BLaER1 (cell line): ENCODE data around the gene RAB3B.
"Not testable (repeated sequence)": the region's sequence is repeated elsewhere in the genome, so short reads cannot be mapped to it uniquely, and the experiment has no call there.

Experiments
- H3K27ac ChIP-seq: shearing (Covaris generic); formaldehyde crosslinking; 2 replicates; pipeline ENCODE4 v1.8.1; 2022
- H3K27me3 ChIP-seq: shearing (Covaris generic); formaldehyde crosslinking; 2 replicates; pipeline ENCODE4 v1.8.1; 2022
- H3K36me3 ChIP-seq: shearing (Covaris generic); formaldehyde crosslinking; 2 replicates; pipeline ENCODE4 v1.8.1; 2022
- H3K4me1 ChIP-seq: shearing (Covaris generic); formaldehyde crosslinking; 2 replicates; pipeline ENCODE4 v1.8.1; 2022
- H3K4me2 ChIP-seq: shearing (Covaris generic); formaldehyde crosslinking; 2 replicates; pipeline ENCODE4 v1.8.1; 2022
- H3K4me3 ChIP-seq: shearing (Covaris generic); formaldehyde crosslinking; 2 replicates; pipeline ENCODE4 v1.8.1; 2022
- H3K9ac ChIP-seq: shearing (Covaris generic); formaldehyde crosslinking; 2 replicates; pipeline ENCODE4 v1.8.1; 2022
- H3K9me3 ChIP-seq: shearing (Covaris generic); formaldehyde crosslinking; 2 replicates; pipeline ENCODE4 v1.8.1; 2022
- H4K20me1 ChIP-seq: shearing (Covaris generic); formaldehyde crosslinking; 2 replicates; pipeline ENCODE4 v1.8.1; 2022
- Cebpa-rat ChIP-seq: shearing (Covaris generic); IDR thresholded peaks from 2 replicates; pipeline ENCODE4 v1.8.1; 2022

The RAB3B gene

DNA sequence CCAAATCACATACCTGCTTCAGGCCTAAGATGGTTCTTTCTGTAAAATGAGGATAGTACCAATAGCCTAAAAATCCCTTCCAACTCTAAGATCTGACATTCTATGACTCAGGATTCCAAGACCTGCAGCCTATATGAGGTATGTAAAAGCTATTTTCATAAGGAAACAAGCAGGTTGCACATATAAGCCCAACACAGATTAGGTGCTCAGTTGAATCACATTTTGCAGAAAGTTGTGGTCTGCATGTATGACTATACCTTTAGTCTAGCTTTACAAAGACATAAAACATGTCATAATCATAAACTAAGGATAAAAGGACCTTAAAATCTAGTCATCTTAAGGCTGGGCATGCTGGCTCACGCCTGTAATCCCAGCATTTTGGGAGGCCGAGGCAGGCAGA, 35.8 kb upstream of the RAB3B start:
- Histone ChIP-seq H4K20me1 (peaks cover 27% of the 10 kb centered on the region), H3K27ac (no peak overlapping the region), H3K27me3 (no peaks in the 10 kb centered on the region), H3K36me3 (peaks cover 82% of the 10 kb centered on the region), H3K9ac (no peak overlapping the region), H3K4me1 (peaks cover 24% of the 10 kb centered on the region), H3K4me2 (no peak overlapping the region), H3K4me3 (no peak overlapping the region), H3K9me3 (no peaks in the 10 kb centered on the region)
- no peak for TF ChIP-seq Cebpa-rat

DNA sequence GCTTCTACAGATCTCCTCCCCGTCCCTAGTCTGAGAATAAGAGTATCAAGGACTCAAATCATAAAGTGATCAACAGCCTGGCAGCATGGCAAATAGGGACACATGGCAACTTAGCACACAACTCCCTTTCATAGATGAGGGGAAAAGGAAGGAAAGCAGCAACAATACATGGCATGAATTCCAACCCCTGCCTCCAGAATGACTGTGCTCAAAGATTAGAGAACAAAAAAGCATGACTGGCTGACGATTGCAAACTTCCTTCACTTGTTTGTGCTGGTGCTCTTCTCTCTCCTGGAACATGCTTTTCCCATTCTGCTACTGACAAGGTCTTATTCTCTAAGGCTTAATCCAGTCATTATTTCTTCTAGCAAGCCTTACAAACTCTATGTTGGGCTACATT, 31.6 kb upstream of the RAB3B start:
- no peak for TF ChIP-seq Cebpa-rat
- Histone ChIP-seq H3K4me3 (no peak overlapping the region), H3K27me3 (no peaks in the 10 kb centered on the region), H3K4me1 (peaks cover 14% of the 10 kb centered on the region), H3K9me3 (no peaks in the 10 kb centered on the region), H3K9ac (no peak overlapping the region), H3K4me2 (no peak overlapping the region), H3K27ac (no peak overlapping the region), H3K36me3 (peaks cover 78% of the 10 kb centered on the region), H4K20me1 (no peaks in the 10 kb centered on the region)

DNA sequence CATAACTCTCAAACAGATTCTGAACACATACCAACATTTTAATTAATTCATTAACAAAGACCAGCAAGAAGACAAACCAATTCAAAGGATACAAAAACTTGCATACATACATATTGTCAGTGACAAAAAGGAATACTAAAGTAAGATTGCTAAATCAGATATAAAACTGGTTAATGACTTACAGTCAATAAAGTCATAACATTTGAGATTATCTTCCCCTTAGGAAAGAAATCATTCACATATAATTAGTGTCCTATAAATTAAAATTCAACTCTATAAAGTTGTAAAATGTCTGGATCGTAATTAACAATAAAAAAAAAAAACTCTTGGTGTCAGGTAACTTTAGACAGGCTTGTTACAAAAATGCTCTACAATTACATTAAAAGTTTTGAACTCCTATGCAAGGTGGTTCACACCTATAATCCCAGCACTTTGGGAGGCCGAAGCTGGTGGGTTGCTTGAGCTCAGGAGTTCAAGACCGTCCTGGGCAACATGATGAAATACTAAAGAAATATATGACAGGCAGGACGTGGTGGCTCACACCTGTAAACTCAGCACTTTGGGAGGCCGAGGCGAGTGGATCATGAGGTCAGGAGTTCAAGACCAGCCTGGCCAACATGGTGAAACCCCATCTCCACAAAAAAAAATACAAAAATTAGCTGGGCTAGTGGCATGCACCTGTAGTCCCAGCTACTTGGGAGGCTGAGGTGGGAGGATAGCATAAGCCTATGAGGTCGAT, 17.7 kb upstream of the RAB3B start:
- no peaks in the 10 kb centered on the region for H3K9me3 ChIP-seq
- no peaks in the 10 kb centered on the region for H3K4me1 ChIP-seq
- H3K27ac ChIP-seq = no peak overlapping the region
- H3K9ac ChIP-seq = no peak overlapping the region
- no peak overlapping the region for H3K4me3 ChIP-seq
- no peak overlapping the region for H3K4me2 ChIP-seq
- H4K20me1 ChIP-seq = no peaks in the 10 kb centered on the region
- TF ChIP-seq Cebpa-rat = no peak
- no peaks in the 10 kb centered on the region for H3K36me3 ChIP-seq
- no peaks in the 10 kb centered on the region for H3K27me3 ChIP-seq

DNA sequence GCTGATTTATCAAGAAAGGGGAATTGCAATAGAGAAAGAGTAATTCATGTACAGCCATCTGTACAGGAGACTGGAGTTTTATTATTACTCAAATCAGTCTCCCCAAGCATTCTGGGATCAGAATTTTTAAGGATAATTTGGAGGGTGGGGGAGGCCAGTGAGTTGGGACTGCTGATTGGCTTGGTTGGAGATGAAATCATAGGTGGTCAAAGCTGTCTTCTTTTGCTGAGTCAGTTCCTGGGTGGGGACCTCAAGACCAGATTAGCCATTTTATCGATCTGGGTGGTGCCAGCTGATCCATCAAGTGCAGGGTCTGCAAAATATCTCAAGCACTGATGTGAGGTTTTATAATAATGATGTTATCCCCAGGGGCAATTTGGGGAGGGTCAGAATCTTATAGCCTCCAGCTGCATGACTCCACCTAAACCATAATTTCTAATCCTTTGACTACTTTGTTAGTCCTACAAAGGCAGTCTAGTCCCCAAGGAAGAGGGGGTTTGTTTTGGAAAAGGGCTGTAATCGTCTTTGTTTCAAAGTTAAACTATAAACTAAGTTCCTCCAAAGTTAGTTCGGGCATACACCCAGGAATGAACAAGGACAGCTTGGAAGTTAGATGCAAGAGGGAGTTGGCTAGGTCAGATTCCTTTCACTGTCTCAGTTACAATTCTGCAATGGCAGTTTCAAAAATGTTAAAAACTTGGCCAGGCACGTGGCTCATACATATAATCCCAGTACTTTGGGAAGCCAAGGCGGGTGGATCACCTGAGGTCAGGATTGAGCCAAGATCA, 16.9 kb upstream of the RAB3B start:
- H3K9ac ChIP-seq = no peak overlapping the region
- no peak overlapping the region for H3K27ac ChIP-seq
- H3K36me3 ChIP-seq = no peaks in the 10 kb centered on the region
- no peaks in the 10 kb centered on the region for H3K27me3 ChIP-seq
- H3K4me1 ChIP-seq = no peaks in the 10 kb centered on the region
- TF ChIP-seq Cebpa-rat = no peak
- H3K4me3 ChIP-seq = no peak overlapping the region
- no peak overlapping the region for H3K4me2 ChIP-seq
- H3K9me3 ChIP-seq = no peaks in the 10 kb centered on the region
- H4K20me1 ChIP-seq = no peaks in the 10 kb centered on the region

DNA sequence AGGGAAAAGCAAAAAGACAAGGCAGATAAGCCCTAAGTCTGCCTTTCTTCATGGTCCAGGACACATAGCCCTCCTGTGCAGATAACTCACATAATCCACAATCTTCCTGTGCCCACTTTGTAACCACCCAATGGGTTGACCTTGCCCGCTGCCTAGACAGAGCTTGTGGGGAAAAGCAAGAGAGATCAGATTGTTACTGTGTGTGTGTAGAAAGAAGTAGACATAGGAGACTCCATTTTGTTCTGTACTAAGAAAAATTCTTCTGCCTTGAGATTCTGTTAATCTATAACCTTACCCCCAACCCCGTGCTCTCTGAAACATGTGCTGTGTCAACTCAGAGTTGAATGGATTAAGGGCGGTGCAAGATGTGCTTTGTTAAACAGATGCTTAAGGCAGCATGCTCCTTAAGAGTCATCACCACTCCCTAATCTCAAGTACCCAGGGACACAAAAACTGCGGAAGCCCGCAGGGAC, 15.6 kb upstream of the RAB3B start:
- H3K4me3 ChIP-seq, H3K9ac ChIP-seq, H3K27me3 ChIP-seq: not testable (repeated sequence)

DNA sequence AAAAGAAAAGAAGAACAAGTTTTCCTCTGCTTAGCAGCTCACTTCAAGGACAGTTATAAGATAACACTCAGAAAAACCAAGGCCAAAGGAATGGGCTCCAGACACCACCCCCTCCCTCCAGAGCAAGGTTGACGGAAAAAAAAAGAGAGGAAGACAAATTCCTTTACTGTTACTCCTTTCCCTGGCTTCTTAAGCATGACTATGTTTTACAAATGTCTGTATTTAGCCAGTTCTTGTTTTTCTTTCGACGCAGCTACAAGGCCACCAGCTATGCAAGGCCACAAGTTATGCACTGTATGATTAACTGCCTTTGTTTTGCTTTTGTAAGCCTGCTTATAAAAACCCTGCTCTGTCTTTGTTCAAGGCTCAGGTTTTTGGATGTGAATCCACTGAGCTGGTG, 15.0 kb upstream of the RAB3B start:
- not testable (repeated sequence) for H3K4me2 ChIP-seq, H3K27me3 ChIP-seq, H3K9ac ChIP-seq, H4K20me1 ChIP-seq, H3K27ac ChIP-seq, H3K36me3 ChIP-seq, H3K4me3 ChIP-seq, H3K4me1 ChIP-seq, H3K9me3 ChIP-seq

More for the DNA sequence above, 15.6 kb upstream of the RAB3B start:
- not testable (repeated sequence) for H4K20me1 ChIP-seq, H3K4me2 ChIP-seq, H3K9me3 ChIP-seq, H3K27ac ChIP-seq, H3K4me1 ChIP-seq, H3K36me3 ChIP-seq

DNA sequence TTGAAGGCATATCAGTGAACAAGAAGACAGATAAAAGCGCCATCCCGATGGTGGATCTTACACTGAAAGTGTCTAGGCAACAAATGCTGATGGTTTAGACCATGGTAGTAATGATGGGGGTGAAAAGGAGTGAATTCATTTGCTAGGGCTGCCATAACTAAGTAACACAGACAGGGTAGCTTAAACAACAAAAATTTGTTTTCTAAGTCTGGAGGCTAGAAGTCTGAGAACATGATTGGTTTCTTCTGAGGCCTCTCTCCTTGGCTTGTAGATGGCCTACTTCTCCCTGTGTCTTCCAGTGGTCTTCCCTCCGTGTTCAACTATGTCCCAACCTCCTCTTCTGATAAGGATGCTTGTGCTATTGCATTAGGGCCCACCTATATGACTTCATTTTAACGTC, 13.4 kb upstream of the RAB3B start:
- no peak overlapping the region for H3K9ac ChIP-seq
- TF ChIP-seq Cebpa-rat = no peak
- H3K4me3 ChIP-seq = no peak overlapping the region
- no peaks in the 10 kb centered on the region for H3K36me3 ChIP-seq
- no peak overlapping the region for H3K27ac ChIP-seq
- H4K20me1 ChIP-seq = no peaks in the 10 kb centered on the region
- H3K9me3 ChIP-seq = no peaks in the 10 kb centered on the region
- no peaks in the 10 kb centered on the region for H3K27me3 ChIP-seq
- no peaks in the 10 kb centered on the region for H3K4me1 ChIP-seq
- no peak overlapping the region for H3K4me2 ChIP-seq

DNA sequence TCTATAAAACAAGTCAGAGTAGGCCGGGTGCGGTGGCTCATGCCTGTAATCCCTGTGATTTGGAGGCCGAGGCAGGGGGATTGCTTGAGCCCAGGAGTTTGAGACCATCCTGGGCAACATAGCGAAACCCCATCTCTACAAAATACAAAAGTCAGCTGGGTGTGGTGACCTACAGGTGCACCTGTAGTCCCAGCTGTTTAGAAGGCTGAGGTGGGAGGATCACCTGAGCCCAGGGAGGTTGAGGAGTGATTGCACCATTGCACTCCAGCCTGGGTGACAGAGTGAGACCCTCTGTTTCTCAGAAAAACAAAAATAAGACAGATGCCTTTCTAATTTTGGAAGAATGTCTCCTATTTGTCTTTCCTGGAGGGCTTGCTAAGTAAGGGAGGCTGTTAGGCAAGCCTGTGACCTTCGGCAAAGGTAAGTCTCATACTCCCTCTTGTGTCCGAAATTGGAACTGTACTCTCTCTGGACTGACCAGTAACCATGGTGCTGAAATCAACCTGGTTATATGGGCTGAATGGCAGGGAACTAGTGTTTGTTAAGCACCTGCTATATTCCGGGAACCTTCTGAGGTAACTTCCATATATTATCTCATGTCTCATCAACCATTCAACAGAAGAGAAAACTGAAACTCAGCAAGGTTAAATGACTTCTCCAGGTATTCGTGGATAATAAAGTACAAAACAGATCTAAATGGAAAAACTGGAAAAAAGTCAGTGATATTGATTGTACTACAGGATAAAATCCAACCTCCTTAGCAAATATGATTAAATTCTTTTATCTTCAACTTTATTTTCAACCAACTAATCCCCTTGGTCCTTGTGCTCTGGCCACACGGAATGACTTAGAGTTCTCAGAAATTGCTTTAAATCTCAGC, 11.8 kb upstream of the RAB3B start:
- Histone ChIP-seq H3K9me3 (no peaks in the 10 kb centered on the region), H3K4me3 (no peak overlapping the region), H3K9ac (no peak overlapping the region), H4K20me1 (no peaks in the 10 kb centered on the region), H3K27ac (no peak overlapping the region), H3K36me3 (no peaks in the 10 kb centered on the region), H3K4me2 (no peak overlapping the region), H3K27me3 (no peaks in the 10 kb centered on the region), H3K4me1 (no peaks in the 10 kb centered on the region)
- no peak for TF ChIP-seq Cebpa-rat

DNA sequence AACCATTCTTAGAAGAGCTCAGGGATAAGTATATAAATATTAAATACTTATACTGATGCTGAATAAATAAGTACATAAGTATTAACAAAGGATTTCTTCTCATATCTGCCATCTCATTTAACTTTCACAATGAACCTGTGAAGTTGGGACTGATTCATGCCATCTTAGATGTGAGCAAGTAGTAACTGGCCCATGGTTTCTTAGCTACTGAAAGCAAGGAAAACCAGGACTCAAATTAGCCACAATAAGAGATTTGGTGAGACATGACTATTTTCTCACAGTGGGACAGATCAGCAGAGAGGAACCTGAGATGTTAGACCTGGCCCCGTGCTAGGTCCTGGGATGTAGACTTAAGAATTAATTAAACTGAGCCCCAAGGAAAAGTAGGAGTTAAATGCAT, 8.2 kb upstream of the RAB3B start:
- no peaks in the 10 kb centered on the region for H3K4me1 ChIP-seq
- TF ChIP-seq Cebpa-rat = no peak
- no peak overlapping the region for H3K4me2 ChIP-seq

DNA sequence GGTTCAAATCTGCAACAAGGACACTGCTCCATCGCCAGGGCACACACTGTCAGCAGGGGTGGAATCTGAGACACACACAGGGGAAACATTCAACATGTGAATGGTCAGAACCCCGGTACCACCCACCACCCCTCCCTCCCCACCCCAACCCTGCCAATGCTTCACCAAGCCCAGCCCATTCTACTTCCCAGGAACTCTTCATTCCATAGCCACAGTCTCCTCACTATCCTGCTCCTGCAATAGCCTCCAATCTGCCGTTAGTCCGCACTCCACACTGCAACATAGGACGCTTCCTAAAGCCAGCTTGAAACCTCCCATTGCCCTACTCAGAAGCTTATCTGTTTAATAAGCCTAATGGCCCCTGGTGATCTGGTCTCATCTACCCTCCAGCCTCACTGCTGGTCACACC, 7.5 kb upstream of the RAB3B start:
- Histone ChIP-seq H3K4me3 (no peak overlapping the region), H3K36me3 (no peaks in the 10 kb centered on the region), H3K9ac (no peak overlapping the region), H3K4me2 (no peak overlapping the region), H3K9me3 (no peaks in the 10 kb centered on the region), H4K20me1 (no peaks in the 10 kb centered on the region), H3K27me3 (no peaks in the 10 kb centered on the region), H3K27ac (no peak overlapping the region), H3K4me1 (no peaks in the 10 kb centered on the region)
- no peak for TF ChIP-seq Cebpa-rat

More for the DNA sequence above, 8.2 kb upstream of the RAB3B start:
- H3K36me3 ChIP-seq = no peaks in the 10 kb centered on the region
- H3K27me3 ChIP-seq = no peaks in the 10 kb centered on the region
- no peak overlapping the region for H3K27ac ChIP-seq
- no peak overlapping the region for H3K4me3 ChIP-seq
- H4K20me1 ChIP-seq = no peaks in the 10 kb centered on the region
- no peak overlapping the region for H3K9ac ChIP-seq
- H3K9me3 ChIP-seq = no peaks in the 10 kb centered on the region
